ENCODE results near the gene CABLES1. TPM values are rescaled to one million over a fixed set of nuclear protein-coding genes. Genes with fewer than 3 reads are reported as not detected.
A peak's percentile ranks its signal among the peaks of the same experiment; 100 is the strongest.

Gene CABLES1
- total and polyA plus RNA-seq, 2 donors from 2014 or later = 7.6 to 40.5 TPM

GRCh38 chr18:23099621-23100020 is 35.7 kb upstream of the CABLES1 start:
- Histone ChIP-seq H3K4me1 (ENCODE audit: control insufficient read depth in 2 of 3, insufficient read depth in 2 of 3, low read depth in 1 of 3, low read length in 3 of 3) (no peaks in the 10 kb centered on the region), H3K27me3 (ENCODE audit: control insufficient read depth, insufficient read depth, low read length) (no peaks in the 10 kb centered on the region), H3K27ac (ENCODE audit: low read depth in 2 of 2, low read length in 2 of 2) (no peak overlapping the region), H3K4me3 (ENCODE audit: low read length in 3 of 3) (no peak overlapping the region), H3K9me3 (ENCODE audit: control insufficient read depth in 2 of 3, insufficient read depth in 1 of 3, low read length in 3 of 3) (no peaks in the 10 kb centered on the region), H3K9ac (ENCODE audit: low read length in 3 of 3) (no peak overlapping the region), H3K36me3 (ENCODE audit: control insufficient read depth in 2 of 3, insufficient read depth in 3 of 3, low read length in 3 of 3) (no peaks in the 10 kb centered on the region)
- no peak for TF ChIP-seq CTCF (IDR thresholded peaks at IDR 0.05; ENCODE audit: borderline replicate concordance, extremely low read depth, insufficient read depth)
- intact Hi-C loops (cut with DNase I) = no loop called here
- no peak for FAIRE-seq
- peak in 1 of 5 donors; percentile 6 for DNase-seq

- Histone ChIP-seq H3K36me3 (ENCODE audit: control insufficient read depth in 2 of 3, insufficient read depth in 3 of 3, low read length in 3 of 3) (no peaks in the 10 kb centered on the region), H3K27ac (ENCODE audit: low read depth in 2 of 2, low read length in 2 of 2) (no peak overlapping the region), H3K9ac (ENCODE audit: low read length in 3 of 3) (no peak overlapping the region), H3K9me3 (ENCODE audit: control insufficient read depth in 2 of 3, insufficient read depth in 1 of 3, low read length in 3 of 3) (no peaks in the 10 kb centered on the region), H3K4me3 (ENCODE audit: low read length in 3 of 3) (no peak overlapping the region), H3K27me3 (ENCODE audit: control insufficient read depth, insufficient read depth, low read length) (no peaks in the 10 kb centered on the region), H3K4me1 (ENCODE audit: control insufficient read depth in 2 of 3, insufficient read depth in 2 of 3, low read depth in 1 of 3, low read length in 3 of 3) (no peaks in the 10 kb centered on the region)
- intact Hi-C loops (cut with DNase I) = no loop called here
- FAIRE-seq = no peak
- no peak for DNase-seq
- no peak for TF ChIP-seq CTCF (IDR thresholded peaks at IDR 0.05; ENCODE audit: borderline replicate concordance, extremely low read depth, insufficient read depth)
Measured at GRCh38 chr18:23101861-23102432, 33.3 kb upstream of the CABLES1 start.

- Histone ChIP-seq H3K9ac (ENCODE audit: low read length in 3 of 3) (no peak overlapping the region), H3K4me3 (ENCODE audit: low read length in 3 of 3) (no peak overlapping the region), H3K36me3 (ENCODE audit: control insufficient read depth in 2 of 3, insufficient read depth in 3 of 3, low read length in 3 of 3) (no peaks in the 10 kb centered on the region), H3K9me3 (ENCODE audit: control insufficient read depth in 2 of 3, insufficient read depth in 1 of 3, low read length in 3 of 3) (no peaks in the 10 kb centered on the region), H3K27me3 (ENCODE audit: control insufficient read depth, insufficient read depth, low read length) (no peaks in the 10 kb centered on the region), H3K27ac (ENCODE audit: low read depth in 2 of 2, low read length in 2 of 2) (no peak overlapping the region), H3K4me1 (ENCODE audit: control insufficient read depth in 2 of 3, insufficient read depth in 2 of 3, low read depth in 1 of 3, low read length in 3 of 3) (no peaks in the 10 kb centered on the region)
- FAIRE-seq = no peak
- TF ChIP-seq CTCF (IDR thresholded peaks at IDR 0.05; ENCODE audit: borderline replicate concordance, extremely low read depth, insufficient read depth) = no peak
- intact Hi-C loops (cut with DNase I) = no loop called here
- no peak for DNase-seq
Measured at GRCh38 chr18:23102493-23103261, 32.6 kb upstream of the CABLES1 start.

All from kidney (tissue), 14 donors.